Stimulated activated CD8-positive, alpha-beta memory T cell treated with anti-CD3 and anti-CD28 coated beads, Interleukin-4, amount 100 ng/mL, for 4 hours (primary cell): ENCODE data around the gene CIRBP.

Experiments used
- DNase-seq, 2 donors: peaks; one replicate each; pipeline ENCODE4 v3.0.0-alpha.2; 2020; ENCODE audit warnings: low read depth in 2 of 2, low spot score in 1 of 2

The CIRBP gene

DNA sequence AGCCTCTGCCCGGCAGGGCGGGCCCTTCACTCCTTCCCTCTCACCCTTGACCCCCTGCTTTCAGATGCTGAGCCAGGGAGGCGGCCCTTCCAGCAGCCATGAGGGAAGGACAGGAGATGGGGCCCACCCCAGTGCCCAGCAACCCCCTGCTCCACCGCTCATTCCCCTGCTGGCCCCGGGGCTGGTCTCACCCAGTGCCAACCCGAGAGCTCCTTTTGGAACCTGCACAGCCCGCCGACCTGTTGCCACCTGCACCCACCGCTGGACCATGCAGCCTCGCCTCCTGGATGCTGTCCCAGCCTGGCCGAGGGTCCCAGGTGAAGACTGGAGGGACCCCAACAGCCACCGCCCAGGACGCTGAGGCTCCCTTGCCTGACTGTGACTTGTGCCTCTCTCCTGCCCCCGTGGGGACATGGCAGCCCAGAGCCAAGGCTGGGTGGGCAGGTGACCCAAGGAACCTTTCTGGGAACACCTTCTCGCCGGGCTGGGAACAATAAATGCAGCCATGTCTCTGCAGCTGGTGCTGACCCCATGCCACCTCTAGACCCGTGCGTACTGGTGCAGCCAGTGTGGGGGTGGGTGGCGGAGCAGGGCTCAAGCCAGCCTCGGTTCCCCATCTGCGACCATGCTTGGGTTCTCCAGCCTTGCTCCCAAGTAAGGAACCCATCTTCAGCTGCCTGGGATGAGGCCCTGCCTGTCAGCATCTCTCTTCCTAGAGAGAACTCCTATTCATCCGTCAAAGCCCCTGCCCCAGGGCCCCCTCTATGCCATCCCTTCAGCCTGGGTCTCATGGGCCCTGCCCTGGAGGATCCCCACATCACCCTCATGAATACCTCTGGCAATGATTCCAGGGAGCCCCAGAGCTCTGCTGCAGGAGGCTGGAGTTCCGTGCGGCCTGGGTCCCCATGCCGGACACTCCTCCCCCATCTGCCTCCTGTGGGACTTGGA lies 9.9 kb downstream of the CIRBP start:
- no peak for DNase-seq

GRCh38 chr19:1279782-1280341 lies 10.7 kb downstream of the CIRBP start:
- DNase-seq = peak in 1 of 2 donors; percentile 54

DNA sequence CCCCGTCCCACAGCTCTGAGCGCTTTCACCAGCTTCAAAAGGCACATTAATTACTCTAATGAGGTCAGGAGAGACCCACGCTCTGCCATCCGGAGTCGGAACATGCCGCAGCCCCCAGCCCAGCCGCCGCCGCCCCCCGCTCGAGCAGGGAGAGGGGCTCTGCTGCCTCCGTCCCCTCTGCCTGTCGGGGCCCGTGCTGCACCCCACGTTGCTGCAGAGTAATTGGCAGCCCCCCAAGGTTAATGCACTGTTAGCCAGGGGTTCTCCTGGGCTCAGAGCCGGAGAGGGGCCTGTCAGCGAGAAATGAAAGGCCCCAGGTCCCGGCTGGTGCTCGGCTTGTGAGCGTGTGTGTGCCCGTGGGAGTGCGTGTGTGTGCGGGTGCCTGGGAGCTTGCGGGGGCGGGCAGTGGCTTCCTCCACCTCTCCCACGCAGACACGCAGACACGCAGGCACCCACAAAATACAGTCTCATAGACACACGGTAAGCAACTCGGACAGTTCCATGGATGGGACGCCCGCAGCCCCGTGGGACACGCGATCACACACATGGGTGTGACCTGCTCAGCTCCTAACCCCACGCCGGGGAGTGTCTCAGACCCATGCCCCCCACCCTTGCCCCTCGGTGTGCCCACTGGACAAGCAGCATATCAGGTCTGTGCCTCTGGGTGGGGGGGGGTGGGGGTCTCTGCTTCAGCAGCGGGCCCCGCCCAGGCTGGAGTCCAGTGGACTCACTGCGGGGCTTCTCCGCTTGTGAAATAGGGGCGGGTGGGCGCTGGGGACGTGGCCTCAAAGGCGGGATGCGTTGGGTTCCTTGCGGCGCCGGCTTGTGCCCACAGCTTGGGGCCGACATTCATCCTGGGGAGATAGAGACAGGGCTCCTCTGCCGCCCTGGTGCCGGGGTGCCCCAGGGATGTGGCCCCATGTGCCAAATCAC lies 11.8 kb downstream of the CIRBP start:
- DNase-seq = no peak

DNA sequence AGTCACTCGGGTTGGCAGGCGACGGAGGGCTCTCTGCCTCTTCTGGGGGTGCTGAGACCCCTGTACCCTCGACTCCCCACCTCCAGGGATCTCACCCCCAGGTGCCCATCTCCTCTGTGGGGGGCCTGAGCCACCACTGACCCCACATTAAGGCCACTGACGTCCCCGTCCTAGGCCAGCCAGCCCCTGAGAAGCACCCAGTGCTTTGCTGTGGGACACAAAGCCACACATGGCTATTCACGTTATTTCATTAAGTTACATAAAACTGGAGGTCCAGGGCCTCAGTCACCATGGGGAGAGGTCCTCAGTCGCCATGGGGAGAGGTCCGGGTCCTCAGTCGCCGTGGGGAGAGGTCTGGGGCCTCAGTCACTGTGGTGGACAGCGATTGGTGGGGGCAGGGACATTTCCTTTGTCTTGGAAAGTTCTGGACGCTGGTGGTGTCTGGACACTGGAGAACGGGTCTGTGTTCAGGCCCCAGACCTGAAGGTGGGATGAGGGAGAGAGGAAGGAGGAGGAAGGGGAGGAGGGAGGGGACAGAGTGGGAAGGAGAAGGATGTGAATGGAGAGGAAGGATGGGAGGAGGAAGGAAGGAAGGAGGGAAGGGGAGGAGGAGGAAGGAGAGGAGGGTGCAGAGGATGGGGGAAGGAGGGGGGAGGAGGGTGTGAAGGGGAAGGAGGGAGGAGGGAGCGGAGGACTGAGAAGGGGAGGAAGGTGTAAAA lies 12.6 kb downstream of the CIRBP start:
- no peak for DNase-seq

DNA sequence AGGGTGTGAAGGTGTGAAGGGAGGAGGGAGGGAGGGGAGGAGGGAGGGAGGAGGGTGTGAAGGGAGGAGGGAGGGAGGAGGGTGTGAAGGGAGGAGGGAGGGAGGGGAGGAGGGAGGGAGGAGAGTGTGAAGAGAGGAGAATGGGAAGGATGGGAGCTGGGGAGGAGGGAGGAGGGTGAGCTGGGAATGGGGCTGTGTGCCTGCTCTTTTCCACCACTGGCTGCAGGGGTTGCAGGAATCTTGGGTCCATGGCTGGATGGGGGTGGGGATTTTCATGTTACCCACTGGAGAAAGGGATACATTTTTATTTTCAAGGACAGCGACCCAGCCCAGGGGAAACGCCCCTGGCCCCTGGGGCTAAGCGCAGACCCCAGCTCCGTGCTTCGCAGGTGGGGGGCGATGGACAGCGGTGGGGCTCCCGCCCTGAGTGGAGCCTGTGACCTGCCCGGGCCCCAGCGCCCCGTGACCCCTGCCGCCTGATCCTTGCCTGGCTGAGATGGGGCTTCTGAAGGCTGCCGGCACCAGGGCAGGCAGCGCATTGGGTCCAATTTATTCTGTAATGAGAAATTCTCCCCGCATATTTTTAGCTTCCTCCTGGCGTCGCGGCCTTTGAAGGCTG lies 13.6 kb downstream of the CIRBP start:
- no peak for DNase-seq

DNA sequence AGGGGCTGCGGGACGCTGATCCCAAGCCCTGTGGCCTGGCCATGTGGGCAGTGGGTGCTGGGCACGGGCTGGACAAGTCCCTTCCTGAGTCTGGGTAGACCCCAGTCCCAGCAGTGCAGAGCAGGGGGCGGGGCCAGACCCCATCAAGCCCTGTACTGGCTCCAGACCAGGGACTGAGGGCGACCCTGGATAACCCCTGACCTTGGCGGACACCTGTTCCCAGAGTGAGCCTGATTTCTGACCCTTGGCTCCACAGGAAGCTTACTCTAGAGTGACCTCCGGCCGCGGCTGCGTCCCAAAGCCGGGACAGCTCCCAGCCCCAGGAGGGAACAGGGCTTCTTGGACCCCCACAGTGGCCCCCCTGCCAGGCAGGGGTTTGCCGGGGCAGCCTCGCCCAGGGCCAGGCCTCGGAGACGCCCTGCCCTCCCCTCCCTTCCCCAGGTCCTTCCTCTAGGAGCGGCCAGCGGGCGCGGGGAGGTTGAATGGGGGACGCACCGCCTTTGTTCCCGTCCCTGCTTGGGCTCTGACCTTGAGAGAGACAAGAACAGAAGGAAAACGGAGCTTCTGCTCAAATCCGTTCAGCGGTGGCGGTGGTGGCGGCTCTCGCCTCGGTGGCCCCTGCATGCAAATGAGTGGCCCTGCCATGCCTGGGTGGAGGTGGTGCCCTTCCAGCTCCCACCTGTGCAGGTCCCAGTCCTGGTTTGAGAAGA lies 14.2 kb downstream of the CIRBP start:
- no peak for DNase-seq

DNA sequence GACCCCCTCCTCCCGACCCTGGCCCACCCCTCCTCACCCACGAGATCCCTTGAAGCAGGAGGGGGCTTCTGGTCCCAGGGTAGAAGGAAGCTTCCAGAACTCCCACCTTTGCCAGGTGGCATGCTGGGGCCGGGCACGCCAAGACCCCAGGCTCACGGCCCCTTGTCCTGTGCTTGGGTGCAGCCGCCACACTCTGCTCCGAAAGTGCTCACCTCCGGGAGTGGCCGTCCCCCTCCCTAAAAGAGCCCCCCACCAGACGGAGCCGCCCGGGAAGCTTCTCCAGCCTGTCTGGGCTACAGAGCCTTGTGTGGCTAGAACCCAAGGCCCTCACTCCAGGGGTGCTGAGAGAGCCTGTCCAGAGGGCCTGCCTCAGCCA lies 14.8 kb downstream of the CIRBP start:
- no peak for DNase-seq

DNA sequence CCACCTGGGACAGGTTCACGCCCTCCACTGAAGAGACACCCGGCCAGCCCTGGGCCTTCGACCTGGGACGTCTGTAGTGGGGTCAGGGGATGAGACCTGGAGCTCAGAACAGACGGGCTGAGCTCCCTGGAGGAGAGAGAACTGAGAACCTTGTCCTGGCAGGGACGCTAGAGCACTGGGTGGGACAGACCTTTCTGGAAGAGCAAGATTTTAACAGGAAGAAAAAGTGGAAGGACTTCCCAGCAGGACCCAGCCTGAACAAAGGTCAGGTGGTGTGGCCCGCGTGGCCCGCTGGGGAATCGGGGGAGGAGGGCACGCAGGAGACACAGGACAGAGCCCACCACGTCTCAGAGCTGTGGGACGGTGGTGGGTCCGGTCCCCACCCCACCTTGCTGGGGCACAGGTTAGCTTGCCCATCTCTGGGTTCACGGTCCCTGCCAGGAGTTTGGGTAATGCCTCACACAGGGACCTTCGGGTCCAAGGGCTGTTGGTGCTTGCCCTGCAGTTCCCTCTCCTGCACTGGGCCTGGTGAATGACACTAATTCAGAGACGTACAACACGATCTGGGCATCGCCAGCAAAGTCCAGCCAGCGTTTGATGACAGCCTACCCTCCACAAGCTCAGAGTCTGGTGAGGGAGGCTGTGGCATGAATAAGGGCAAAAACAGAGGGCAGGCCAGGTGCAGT lies 15.3 kb downstream of the CIRBP start:
- no peak for DNase-seq

- DNase-seq = no peak
Measured at GRCh38 chr19:1284979-1285736, 16.0 kb downstream of the CIRBP start.

- DNase-seq = no peak
Measured at GRCh38 chr19:1285737-1286360, 16.7 kb downstream of the CIRBP start, which contains the start of gene EFNA2. Gene EFNA2 (plus strand): TSS chr19:1285873. CDS start chr19:1286169, 296 bp downstream.

DNA sequence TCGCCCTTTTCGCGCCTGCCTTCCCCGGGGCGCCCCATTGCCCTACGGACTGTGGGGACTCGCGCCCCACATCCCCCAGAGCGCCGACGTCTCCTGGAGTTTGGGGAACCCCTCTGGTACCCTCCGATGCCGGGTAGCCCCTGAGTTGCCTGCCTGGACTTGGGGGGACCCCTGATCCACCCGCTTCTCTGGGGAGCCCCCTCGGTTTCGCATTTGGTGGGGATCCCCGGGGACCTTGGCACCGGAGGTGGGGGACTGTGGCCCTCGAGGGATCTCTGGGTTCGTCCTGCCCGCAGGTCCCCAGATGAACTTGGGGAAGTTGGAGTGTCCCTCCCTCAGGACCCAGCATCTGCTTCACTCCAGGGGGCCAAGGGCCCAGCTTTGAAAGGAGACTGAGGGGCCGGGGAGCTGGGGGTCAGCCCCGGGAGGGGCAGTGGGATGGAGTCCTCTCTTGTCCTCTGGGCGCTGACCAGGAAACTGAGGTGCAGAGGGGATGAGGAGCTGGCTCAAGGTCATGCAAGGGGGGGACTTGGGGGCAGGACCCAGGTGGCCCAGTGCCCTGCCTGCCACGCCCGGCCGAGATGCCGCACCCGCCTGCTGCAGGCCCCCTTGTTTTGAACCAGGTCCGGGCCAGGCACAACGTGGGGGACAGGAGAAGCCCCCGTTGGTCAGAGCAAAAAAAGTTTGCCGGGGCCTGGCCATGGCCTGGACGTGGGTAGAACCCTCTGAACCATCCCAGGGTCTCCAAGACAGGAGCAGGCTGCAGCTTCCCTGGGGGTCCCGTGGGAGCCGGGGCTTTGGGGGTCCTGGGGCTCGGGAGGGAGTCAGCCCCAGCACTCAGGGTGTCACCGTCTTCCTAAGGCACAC lies 17.6 kb downstream of the CIRBP start:
- no peak for DNase-seq

DNA sequence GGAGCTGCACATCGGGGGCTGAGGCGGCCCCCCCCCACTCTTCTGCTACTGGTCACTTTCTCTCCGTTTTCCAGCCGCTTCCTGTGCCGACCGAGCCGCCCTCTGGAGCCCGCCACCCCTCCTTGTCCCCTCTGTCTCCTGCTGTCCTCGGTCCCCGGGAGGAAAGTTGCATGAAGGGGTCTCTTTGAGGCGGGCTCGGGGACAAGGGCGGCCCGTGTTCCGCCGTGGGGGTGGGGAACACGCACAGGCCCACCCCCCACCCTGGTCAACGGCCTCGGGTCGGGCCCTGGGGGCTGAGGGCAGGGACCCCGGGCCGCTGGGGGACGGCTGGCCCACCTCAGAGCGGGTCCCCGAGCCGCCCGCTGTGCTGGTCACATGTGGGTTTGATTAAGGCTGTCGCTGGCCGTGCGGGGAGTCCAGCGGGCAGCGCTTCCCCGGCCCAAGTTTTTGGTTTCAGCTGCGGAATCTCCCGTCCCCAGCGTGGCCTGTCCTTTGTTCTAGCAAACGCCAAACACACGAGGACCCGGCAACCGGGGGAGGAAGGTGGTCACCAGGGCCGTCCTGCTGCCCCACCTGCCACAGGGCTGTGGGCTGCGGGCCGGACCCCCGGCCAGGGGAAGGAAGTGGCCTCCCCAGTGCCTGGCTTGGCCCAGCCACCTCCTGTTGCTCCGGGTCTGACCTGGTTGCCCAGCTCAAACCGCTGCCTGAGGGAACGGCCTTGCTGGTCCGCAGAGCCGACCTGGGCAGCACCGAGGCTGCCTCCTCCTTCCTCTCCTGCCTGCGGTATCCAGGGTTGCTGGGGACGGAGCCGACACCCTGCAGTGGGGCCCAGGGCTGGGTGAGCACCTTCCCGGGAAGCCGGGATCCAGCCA lies 18.5 kb downstream of the CIRBP start:
- no peak for DNase-seq

DNA sequence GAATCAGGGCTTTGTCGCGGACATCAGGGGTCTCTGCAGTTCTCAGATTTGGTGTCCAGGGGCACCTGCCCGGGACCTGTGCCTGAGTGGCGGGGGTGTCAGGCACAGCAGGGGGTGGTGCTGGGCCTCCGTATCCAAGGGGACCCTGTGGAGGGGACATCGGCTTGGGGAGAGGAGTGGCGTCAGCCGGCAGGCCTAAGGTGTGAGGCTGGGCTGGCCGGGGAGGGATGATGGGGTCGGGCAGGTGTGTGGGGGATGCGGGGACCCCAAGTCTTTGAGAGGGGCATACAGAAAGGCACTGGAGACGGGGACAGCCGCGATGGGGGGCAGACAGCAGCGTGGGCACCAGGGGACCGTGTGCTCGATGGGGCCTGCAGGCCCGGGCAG lies 19.1 kb downstream of the CIRBP start:
- no peak for DNase-seq

DNA sequence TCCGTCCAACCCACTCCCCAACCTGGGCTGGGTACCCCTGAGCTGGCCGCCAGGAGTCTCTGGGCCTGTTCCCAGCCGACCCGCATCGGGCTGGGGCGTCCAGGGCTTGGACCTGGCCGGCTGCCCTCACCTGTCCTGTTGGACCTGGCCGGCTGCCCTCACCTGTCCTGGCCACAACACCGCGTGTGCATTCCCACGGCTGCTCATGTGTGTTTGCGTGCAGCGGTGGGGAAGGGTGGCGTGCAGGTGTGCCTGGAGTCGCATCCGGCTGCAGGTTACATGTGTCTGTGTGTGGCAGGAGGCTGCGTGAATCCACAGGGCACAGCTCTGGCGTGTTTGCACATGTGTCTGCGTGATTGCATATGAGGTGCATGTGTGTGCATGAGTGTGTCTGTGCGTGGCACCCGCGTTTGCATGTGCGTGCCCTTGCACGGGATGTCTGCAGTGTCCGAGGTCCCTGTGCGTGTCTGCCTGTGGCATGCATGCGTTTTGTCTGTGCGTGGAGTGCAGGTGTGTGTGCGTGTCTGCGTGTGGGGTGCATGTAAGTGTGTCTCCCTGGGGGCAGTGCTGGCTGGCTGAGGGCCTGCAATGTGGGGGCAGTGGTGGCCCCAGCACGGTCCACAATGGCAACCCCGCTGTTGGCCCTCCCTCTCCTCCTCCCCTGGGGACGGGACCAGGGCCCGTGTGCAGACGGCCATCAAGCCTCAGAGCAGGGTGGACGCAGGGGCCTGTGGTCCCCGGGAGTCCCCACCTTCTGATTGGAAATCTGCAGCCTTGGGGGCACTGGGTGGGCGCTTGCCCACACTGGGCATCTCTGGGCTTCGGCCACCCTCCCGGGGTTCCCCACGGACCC lies 19.9 kb downstream of the CIRBP start:
- DNase-seq = no peak

DNA sequence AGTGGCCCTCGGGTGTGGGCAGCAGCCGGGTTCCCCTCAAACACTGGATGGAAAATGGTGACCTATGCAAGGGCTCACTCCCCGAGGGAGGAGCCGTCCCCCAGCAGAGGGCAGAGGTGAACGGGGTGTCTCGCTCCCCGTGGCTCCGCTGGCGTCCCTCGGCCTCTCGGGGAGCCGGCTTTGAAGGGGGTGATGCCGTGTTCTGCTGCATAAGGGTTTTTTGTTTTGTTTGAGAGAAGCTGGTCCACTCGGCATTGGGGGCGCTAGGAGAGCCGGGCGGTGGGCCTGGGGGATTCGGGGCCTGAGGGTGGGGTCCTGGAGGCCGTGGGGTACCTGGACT lies 20.5 kb downstream of the CIRBP start:
- DNase-seq = no peak
